IgD-negative memory B cell (primary cell): ENCODE results near the gene GJA8. TPM values are rescaled to one million over a fixed set of nuclear protein-coding genes. Genes with fewer than 3 reads are reported as not detected.

Source experiments
- polyA plus RNA-seq: library from polyadenylated mRNA; unstranded; fragments of 300-500 nt; fragmentation: Illumina TruSeq; gene quantifications from one replicate; pipeline ENCODE4 v1.2.3, GENCODE V29; 2021

Gene GJA8
- polyA plus RNA-seq, 1 donor from 2014 or later, result not detected

Other genes starting within 250 kb of the GJA8 start
- 5.9 TPM for gene ACP6, start 232.3 kb upstream of the GJA8 start, polyA plus RNA-seq
- not detected for gene GJA5, start 142.2 kb upstream of the GJA8 start, polyA plus RNA-seq
- gene GPR89B, start 25.6 kb downstream of the GJA8 start, polyA plus RNA-seq, result 15.0 TPM
- 9.3 TPM for gene NBPF11, start 249.5 kb downstream of the GJA8 start, polyA plus RNA-seq